HepG2 (cell line): ENCODE results near the gene AMBRA1. TPM values are rescaled to one million over a fixed set of nuclear protein-coding genes. Genes with fewer than 3 reads are reported as not detected.

Experiments used
- AGO2 ChIP-seq: fragments of 200-400 bp; formaldehyde crosslinking; optimal IDR thresholded peaks from 2 replicates; pipeline ENCODE3; 2017; ENCODE audit warnings: mild to moderate bottlenecking, low read depth, low read length, moderate library complexity
- NFE2L2 ChIP-seq: fragments of 150-350 bp; IDR thresholded peaks from 2 replicates; pipeline ENCODE4 v1.6.1; 2014; ENCODE audit warnings: low read length
- RAD51 ChIP-seq: fragments of 450-650 bp; IDR thresholded peaks from 2 replicates; pipeline ENCODE4 v1.6.1; 2016; ENCODE audit warnings: borderline replicate concordance
- REPIN1 ChIP-seq: sonication (generic); formaldehyde crosslinking; IDR thresholded peaks from 2 replicates; pipeline ENCODE4 v1.8.0; 2022; ENCODE audit warnings: missing genetic modification reagents, low read depth, mild to moderate bottlenecking, borderline replicate concordance
- polyA plus RNA-seq, 8 experiments: library from polyadenylated mRNA; depleted of rRNA in 3 of 8; stranded (reverse) in 7 of 8; unstranded in 1 of 8; fragments of >200 nt; fragmentation: Illumina TruSeq in 4 of 8; extraction: Trizol in 4 of 8; gene quantifications; 2 replicates each; pipeline versions ENCODE4 v1.2.1 to v1.2.3, GENCODE V29; 2011 to 2016; ENCODE audit warnings: low read depth in 4 of 8, missing spikeins in 1 of 8, mixed read lengths in 1 of 8; ENCODE audit not compliant: insufficient read depth in 1 of 8
- total RNA-seq, 5 experiments: library from RNA; depleted of rRNA; stranded (reverse); fragments of >200 nt; fragmentation: Illumina TruSeq; extraction: Trizol; gene quantifications; 2 replicates each; pipeline ENCODE4 v1.2.3, GENCODE V29; 2016; ENCODE audit warnings: low read depth in 1 of 5
- TF ChIP-seq, protein P1 (sequence below), 2 experiments: fragments of 450-650 bp in 1 of 2; sonication (generic) in 1 of 2; formaldehyde crosslinking in 1 of 2; IDR thresholded peaks; 2 replicates each; pipeline versions ENCODE4 v1.6.1 to v1.8.0; 2016 to 2022; ENCODE audit warnings: antibody characterized with exemption in 1 of 2, mild to moderate bottlenecking in 1 of 2, missing genetic modification reagents in 1 of 2

The AMBRA1 gene
- total and polyA plus RNA-seq, 2 of the 13 experiments (the other 11 are each of a cell fraction or from before 2014, with no cell fraction given): 15.7 to 26.0 TPM

- TF ChIP-seq, protein P1, sequence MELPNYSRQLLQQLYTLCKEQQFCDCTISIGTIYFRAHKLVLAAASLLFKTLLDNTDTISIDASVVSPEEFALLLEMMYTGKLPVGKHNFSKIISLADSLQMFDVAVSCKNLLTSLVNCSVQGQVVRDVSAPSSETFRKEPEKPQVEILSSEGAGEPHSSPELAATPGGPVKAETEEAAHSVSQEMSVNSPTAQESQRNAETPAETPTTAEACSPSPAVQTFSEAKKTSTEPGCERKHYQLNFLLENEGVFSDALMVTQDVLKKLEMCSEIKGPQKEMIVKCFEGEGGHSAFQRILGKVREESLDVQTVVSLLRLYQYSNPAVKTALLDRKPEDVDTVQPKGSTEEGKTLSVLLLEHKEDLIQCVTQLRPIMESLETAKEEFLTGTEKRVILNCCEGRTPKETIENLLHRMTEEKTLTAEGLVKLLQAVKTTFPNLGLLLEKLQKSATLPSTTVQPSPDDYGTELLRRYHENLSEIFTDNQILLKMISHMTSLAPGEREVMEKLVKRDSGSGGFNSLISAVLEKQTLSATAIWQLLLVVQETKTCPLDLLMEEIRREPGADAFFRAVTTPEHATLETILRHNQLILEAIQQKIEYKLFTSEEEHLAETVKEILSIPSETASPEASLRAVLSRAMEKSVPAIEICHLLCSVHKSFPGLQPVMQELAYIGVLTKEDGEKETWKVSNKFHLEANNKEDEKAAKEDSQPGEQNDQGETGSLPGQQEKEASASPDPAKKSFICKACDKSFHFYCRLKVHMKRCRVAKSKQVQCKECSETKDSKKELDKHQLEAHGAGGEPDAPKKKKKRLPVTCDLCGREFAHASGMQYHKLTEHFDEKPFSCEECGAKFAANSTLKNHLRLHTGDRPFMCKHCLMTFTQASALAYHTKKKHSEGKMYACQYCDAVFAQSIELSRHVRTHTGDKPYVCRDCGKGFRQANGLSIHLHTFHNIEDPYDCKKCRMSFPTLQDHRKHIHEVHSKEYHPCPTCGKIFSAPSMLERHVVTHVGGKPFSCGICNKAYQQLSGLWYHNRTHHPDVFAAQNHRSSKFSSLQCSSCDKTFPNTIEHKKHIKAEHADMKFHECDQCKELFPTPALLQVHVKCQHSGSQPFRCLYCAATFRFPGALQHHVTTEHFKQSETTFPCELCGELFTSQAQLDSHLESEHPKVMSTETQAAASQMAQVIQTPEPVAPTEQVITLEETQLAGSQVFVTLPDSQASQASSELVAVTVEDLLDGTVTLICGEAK (IDR thresholded peaks at IDR 0.05): no peak
- TF ChIP-seq, protein P1 (CRISPR knock-in tag; IDR thresholded peaks at IDR 0.05): no peak
- TF ChIP-seq AGO2: peak; percentile 48
- TF ChIP-seq REPIN1 (CRISPR knock-in tag): no peak
- no peak for TF ChIP-seq RAD51
- TF ChIP-seq NFE2L2: no peak
Measured at GRCh38 chr11:46366260-46366659, 227.6 kb downstream of the AMBRA1 start (continued).
